ENCODE data around the gene ABCD4.

ABCD4 gene

GRCh38 chr14:74260525-74261233 lies 42.1 kb downstream of the ABCD4 start:
- TF ChIP-seq CTCF (IDR thresholded peaks at IDR 0.05; ENCODE audit: low read depth, low read length) = no peak
- no peaks in the 10 kb centered on the region for H3K36me3 ChIP-seq
- no peaks in the 10 kb centered on the region for H3K9me3 ChIP-seq (ENCODE audit: severe bottlenecking)
- H3K27ac ChIP-seq = peak overlapping the region; percentile 71
- no peak for DNase-seq
- no peak overlapping the region for H3K4me3 ChIP-seq (ENCODE audit: low read depth, low read length)
- no peaks in the 10 kb centered on the region for H3K27me3 ChIP-seq (ENCODE audit: insufficient read depth, low read depth, severe bottlenecking)

GRCh38 chr14:74259513-74259912 lies 43.2 kb downstream of the ABCD4 start:
- no peaks in the 10 kb centered on the region for H3K36me3 ChIP-seq
- no peak for DNase-seq
- no peak overlapping the region for H3K4me3 ChIP-seq (ENCODE audit: low read depth, low read length)
- H3K27ac ChIP-seq = no peak overlapping the region
- H3K9me3 ChIP-seq (ENCODE audit: severe bottlenecking) = no peaks in the 10 kb centered on the region
- no peaks in the 10 kb centered on the region for H3K27me3 ChIP-seq (ENCODE audit: insufficient read depth, low read depth, severe bottlenecking)
- no peak for TF ChIP-seq CTCF (IDR thresholded peaks at IDR 0.05; ENCODE audit: low read depth, low read length)

- no peaks in the 10 kb centered on the region for H3K36me3 ChIP-seq
- no peak for DNase-seq
- no peak overlapping the region for H3K4me3 ChIP-seq (ENCODE audit: low read depth, low read length)
- no peak overlapping the region for H3K27ac ChIP-seq
- H3K9me3 ChIP-seq (ENCODE audit: severe bottlenecking) = no peaks in the 10 kb centered on the region
- no peaks in the 10 kb centered on the region for H3K27me3 ChIP-seq (ENCODE audit: insufficient read depth, low read depth, severe bottlenecking)
- TF ChIP-seq CTCF (IDR thresholded peaks at IDR 0.05; ENCODE audit: low read depth, low read length) = no peak
Measured at GRCh38 chr14:74258764-74259035, 44.0 kb downstream of the ABCD4 start.

DNA sequence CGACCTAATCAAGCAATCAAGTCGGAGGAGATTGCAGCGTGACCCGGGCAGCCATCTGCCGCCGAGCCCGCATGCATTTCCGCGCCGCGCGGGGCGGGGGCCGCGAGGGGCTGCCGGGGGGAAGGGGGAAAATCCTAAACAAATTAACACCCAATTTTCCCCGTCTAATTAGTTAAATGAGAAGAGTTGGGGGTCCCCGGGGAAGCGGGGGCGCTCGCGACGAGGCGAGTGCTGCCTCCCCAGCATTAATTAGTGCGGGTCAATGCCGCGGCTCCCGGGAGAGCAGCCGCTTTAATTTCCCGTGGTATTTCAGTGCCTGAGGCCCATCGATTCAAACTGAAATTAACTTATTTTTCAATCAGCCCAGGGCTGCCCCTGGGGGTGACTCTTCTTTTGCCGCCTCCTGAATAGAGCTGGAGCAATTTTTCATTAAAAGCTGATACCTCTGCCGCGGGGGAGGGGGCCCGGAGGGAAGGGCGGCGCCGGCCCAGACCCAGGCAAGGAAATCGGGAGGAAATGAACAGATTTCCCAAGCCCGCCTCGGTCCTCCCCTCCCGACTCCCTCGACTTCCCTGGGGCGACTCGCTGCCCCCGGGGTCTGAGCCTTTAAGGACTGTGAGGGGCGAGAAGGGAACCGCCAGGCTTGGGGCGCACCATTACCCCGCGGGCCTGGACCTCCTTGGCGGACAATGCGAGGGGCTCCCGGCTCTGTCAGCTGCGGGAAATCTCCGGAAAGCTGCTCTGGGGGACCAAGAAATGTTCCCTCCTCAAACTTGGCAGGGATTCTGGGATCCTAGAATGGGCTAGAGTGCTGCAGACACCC lies 44.6 kb downstream of the ABCD4 start:
- H3K27me3 ChIP-seq (ENCODE audit: insufficient read depth, low read depth, severe bottlenecking) = no peaks in the 10 kb centered on the region

DNA sequence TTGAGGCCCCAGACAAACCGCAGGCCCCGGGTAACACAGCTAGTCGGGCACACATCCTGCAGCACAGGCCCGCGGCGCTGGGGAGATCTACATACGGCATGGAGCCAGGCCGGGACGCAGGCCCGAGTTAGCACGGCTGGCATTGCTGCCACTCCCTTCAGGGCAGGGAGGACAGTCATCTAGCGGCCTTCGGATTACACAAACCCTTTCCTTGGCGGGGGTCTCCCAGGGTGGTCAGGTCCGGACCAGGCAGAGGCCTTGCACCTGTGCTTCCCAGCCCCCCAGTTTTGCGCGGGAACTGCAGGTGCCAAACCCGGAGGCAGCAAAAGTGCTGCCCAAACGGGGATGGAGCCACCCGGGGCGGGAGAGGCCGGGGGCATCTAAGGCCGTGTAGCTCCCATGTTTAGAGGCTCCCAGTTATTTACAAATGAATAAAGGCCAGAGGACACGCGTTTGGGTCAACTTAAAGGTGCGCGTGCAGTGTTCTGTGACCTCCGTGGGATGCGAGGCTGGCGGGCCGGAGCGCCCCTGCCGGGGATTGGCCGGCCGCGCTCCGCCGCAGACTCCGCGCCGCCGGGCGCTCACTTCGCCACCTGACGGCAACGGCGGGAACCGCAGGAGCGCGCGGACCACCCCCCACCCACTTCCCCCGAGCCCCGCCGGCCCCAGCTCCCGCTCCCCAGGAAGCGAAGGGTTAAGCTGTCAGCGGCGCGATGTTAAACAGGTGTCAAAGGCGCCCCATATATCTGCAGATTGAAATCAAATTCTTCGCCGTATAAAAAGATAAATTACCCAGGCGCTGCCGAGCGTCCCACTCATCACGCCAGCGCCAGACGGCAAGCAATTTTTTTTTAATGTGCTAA lies 45.4 kb downstream of the ABCD4 start:
- Histone ChIP-seq H3K36me3 (no peaks in the 10 kb centered on the region), H3K4me3 (ENCODE audit: low read depth, low read length) (peak overlapping the region; percentile 67), H3K27me3 (ENCODE audit: insufficient read depth, low read depth, severe bottlenecking) (no peaks in the 10 kb centered on the region), H3K9me3 (ENCODE audit: severe bottlenecking) (no peaks in the 10 kb centered on the region), H3K27ac (peak overlapping the region; percentile 81)
- DNase-seq = peak; percentile 65
- peak; percentile 83 for TF ChIP-seq CTCF (IDR thresholded peaks at IDR 0.05; ENCODE audit: low read depth, low read length)

More for the DNA sequence above, 44.6 kb downstream of the ABCD4 start:
- Histone ChIP-seq H3K27ac (peak overlapping the region; percentile 81), H3K4me3 (ENCODE audit: low read depth, low read length) (peak overlapping the region; percentile 67), H3K9me3 (ENCODE audit: severe bottlenecking) (no peaks in the 10 kb centered on the region), H3K36me3 (no peaks in the 10 kb centered on the region)
- DNase-seq = no peak
- TF ChIP-seq CTCF (IDR thresholded peaks at IDR 0.05; ENCODE audit: low read depth, low read length) = no peak
